C4-2B (cell line): ENCODE data around the gene CEACAM18.

ENCODE experiments used
- ZFX ChIP-seq: fragments of 450-650 bp; IDR thresholded peaks from 2 replicates; pipeline ENCODE4 v1.6.1; 2017
- TF ChIP-seq, protein P1 (sequence below): fragments of 450-650 bp; conservative IDR thresholded peaks from 2 replicates; pipeline ENCODE4 v1.5.1; 2017; ENCODE audit warnings: mild to moderate bottlenecking

DNA sequence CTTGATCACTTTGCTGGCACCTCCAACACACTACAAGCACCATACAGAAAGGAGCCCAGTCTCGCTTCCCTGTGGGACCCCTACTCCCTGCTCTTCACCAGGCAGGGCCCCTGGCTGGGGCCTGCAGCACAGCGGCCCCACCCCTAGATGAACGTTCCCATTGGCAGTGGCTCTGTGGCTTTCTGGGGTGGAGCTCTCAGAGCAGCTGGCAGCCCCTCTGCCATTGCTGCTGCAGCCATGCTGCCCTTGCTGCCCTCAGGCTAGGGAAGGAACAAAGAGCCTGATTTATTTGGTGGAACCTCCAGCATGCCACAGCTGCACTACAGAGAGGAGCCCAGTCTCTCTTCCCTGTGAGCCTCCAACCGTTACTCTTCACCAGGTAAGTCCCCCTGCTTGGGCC lies 47.3 kb downstream of the CEACAM18 start:
- TF ChIP-seq ZFX: no peak
- TF ChIP-seq, protein P1, sequence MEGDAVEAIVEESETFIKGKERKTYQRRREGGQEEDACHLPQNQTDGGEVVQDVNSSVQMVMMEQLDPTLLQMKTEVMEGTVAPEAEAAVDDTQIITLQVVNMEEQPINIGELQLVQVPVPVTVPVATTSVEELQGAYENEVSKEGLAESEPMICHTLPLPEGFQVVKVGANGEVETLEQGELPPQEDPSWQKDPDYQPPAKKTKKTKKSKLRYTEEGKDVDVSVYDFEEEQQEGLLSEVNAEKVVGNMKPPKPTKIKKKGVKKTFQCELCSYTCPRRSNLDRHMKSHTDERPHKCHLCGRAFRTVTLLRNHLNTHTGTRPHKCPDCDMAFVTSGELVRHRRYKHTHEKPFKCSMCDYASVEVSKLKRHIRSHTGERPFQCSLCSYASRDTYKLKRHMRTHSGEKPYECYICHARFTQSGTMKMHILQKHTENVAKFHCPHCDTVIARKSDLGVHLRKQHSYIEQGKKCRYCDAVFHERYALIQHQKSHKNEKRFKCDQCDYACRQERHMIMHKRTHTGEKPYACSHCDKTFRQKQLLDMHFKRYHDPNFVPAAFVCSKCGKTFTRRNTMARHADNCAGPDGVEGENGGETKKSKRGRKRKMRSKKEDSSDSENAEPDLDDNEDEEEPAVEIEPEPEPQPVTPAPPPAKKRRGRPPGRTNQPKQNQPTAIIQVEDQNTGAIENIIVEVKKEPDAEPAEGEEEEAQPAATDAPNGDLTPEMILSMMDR: no peak
